Sigmoid colon (tissue), 7 donors: Measurements from ENCODE around the gene TENM4. TPM values are rescaled to one million over a fixed set of nuclear protein-coding genes. Genes with fewer than 3 reads are reported as not detected.

Experiments
- DNase-seq: peaks from one replicate; pipeline ENCODE4 v3.0.0-alpha.2; 2019
- H3K27ac ChIP-seq, 4 donors: fragments of 200-600 bp; sonication (generic); one replicate each; pipeline ENCODE4 v1.5.1; 2016 to 2019; ENCODE audit warnings: mild to moderate bottlenecking in 1 of 4
- H3K27me3 ChIP-seq, 3 donors: fragments of 200-600 bp; sonication (generic); one replicate each; pipeline ENCODE4 v1.5.1; 2019; ENCODE audit warnings: mild to moderate bottlenecking in 1 of 3
- H3K36me3 ChIP-seq, 4 donors: fragments of 200-600 bp; sonication (generic); one replicate each; pipeline ENCODE4 v1.5.1; 2016 to 2019
- H3K4me1 ChIP-seq, 4 donors: fragments of 200-600 bp; sonication (generic); one replicate each; pipeline ENCODE4 v1.5.1; 2017 to 2019
- H3K4me3 ChIP-seq, 4 donors: fragments of 200-600 bp; sonication (generic); one replicate each; pipeline ENCODE4 v1.5.1; 2017 to 2019; ENCODE audit warnings: mild to moderate bottlenecking in 2 of 4, moderate library complexity in 1 of 4
- H3K9me3 ChIP-seq, 4 donors: fragments of 200-600 bp in 3 of 4; sonication (generic) in 3 of 4; one replicate each; pipeline versions ENCODE4 v1.5.1 to v1.6.1; 2013 to 2019
- CTCF ChIP-seq, 4 experiments: fragments of 450-650 bp in 3 of 4; fragments of 200-600 bp in 1 of 4; IDR thresholded peaks; one replicate each; pipeline ENCODE4 v1.5.1; 2016 to 2019; ENCODE audit warnings: antibody characterized with exemption in 4 of 4, mild to moderate bottlenecking in 3 of 4, moderate library complexity in 2 of 4
- EP300 ChIP-seq, 4 donors: sonication (generic); formaldehyde crosslinking; IDR thresholded peaks; one replicate each; pipeline ENCODE4 v1.6.1; 2017; ENCODE audit warnings: antibody characterized with exemption in 4 of 4
- POLR2A ChIP-seq, 2 donors: fragments of 450-650 bp; IDR thresholded peaks; one replicate each; pipeline ENCODE4 v1.6.1; 2016; ENCODE audit warnings: antibody characterized with exemption in 2 of 2, mild to moderate bottlenecking in 2 of 2, moderate library complexity in 2 of 2
- POLR2AphosphoS5 ChIP-seq, 4 donors: sonication (generic); formaldehyde crosslinking; IDR thresholded peaks; one replicate each; pipeline ENCODE4 v1.6.1; 2017; ENCODE audit warnings: antibody characterized with exemption in 4 of 4
- WGBS, 2 donors: extraction: QIAGEN DNeasy Blood & Tissue Kit; methylation state at CpG; one replicate each; pipeline ENCODE4 v1.1.7; 2013; 5-methylcytosine and 5-hydroxymethylcytosine counted together
- intact Hi-C: fragments of 100-400 bp; cut with DNase I; formaldehyde crosslinking; loops from one replicate; pipeline ENCODE4 v1.15.1; 2023
- polyA plus RNA-seq, 3 donors: library from polyadenylated mRNA; stranded (reverse); fragments of 200-250 nt; gene quantifications; one replicate each; pipeline ENCODE4 v1.2.3, GENCODE V29; 2013
- total RNA-seq, 4 donors: library from RNA; depleted of rRNA; stranded (reverse); fragments of >200 nt; gene quantifications; one replicate each; pipeline ENCODE4 v1.1.0, GENCODE V29; 2016
- donor health status: healthy with polysubstance abuse.
- donor health status: Bipolar disorder and iron deficiency.
- donor health status: healthy.

Gene TENM4
- total and polyA plus RNA-seq, 7 donors, result 0.23 to 14.6 (median 1.9) TPM; not detected in 1

GRCh38 chr11:78990261-78990660, 450.6 kb downstream of the TENM4 start:
- TF ChIP-seq POLR2AphosphoS5 (IDR thresholded peaks at IDR 0.05) (no peak), CTCF (IDR thresholded peaks at IDR 0.05) (no peak), EP300 (IDR thresholded peaks at IDR 0.05) (no peak), POLR2A (IDR thresholded peaks at IDR 0.05) (no peak)
- intact Hi-C loops, result no loop called here
- no peaks in the 10 kb centered on the region for H3K36me3 ChIP-seq
- H3K9me3 ChIP-seq, result no peaks in the 10 kb centered on the region
- no peaks in the 10 kb centered on the region for H3K27me3 ChIP-seq
- H3K27ac ChIP-seq, result no peak overlapping the region
- WGBS, 2 donors, result 55 to 73% methylated on average over 9 of the region's 9 CpGs
- DNase-seq, result no peak
- H3K4me3 ChIP-seq, result no peak overlapping the region
- H3K4me1 ChIP-seq, result no peaks in the 10 kb centered on the region

- Histone ChIP-seq H3K9me3 (no peaks in the 10 kb centered on the region), H3K4me3 (no peak overlapping the region), H3K27ac (no peak overlapping the region), H3K27me3 (no peaks in the 10 kb centered on the region), H3K4me1 (no peaks in the 10 kb centered on the region), H3K36me3 (no peaks in the 10 kb centered on the region)
- 94% methylated on average over 4 of the region's 4 CpGs for WGBS, 2 donors
- intact Hi-C loops, result no loop called here
- TF ChIP-seq POLR2A (IDR thresholded peaks at IDR 0.05), result no peak
- TF ChIP-seq CTCF (IDR thresholded peaks at IDR 0.05), result no peak
- no peak for TF ChIP-seq EP300 (IDR thresholded peaks at IDR 0.05)
- no peak for TF ChIP-seq POLR2AphosphoS5 (IDR thresholded peaks at IDR 0.05)
- no peak for DNase-seq
These were observed 453.1 kb downstream of the TENM4 start for GRCh38 chr11:78987748-78988147.

- no peaks in the 10 kb centered on the region for H3K36me3 ChIP-seq
- no peaks in the 10 kb centered on the region for H3K9me3 ChIP-seq
- 89 to 94% methylated on average over 8 of the region's 8 CpGs for WGBS, 2 donors
- intact Hi-C loops, result no loop called here
- no peak overlapping the region for H3K27ac ChIP-seq
- H3K4me3 ChIP-seq, result no peak overlapping the region
- TF ChIP-seq EP300 (IDR thresholded peaks at IDR 0.05) (no peak), CTCF (IDR thresholded peaks at IDR 0.05) (no peak), POLR2A (IDR thresholded peaks at IDR 0.05) (no peak)
- peaks cover 0 to 6% (median 2%) of the 10 kb centered on the region in 4 donors for H3K4me1 ChIP-seq
- H3K27me3 ChIP-seq, result no peaks in the 10 kb centered on the region
- DNase-seq, result no peak
These were observed 454.5 kb downstream of the TENM4 start for GRCh38 chr11:78986305-78986704.

GRCh38 chr11:78985663-78986062, 455.2 kb downstream of the TENM4 start:
- TF ChIP-seq POLR2AphosphoS5 (IDR thresholded peaks at IDR 0.05) (no peak), CTCF (IDR thresholded peaks at IDR 0.05) (no peak), EP300 (IDR thresholded peaks at IDR 0.05) (no peak), POLR2A (IDR thresholded peaks at IDR 0.05) (no peak)
- no peak overlapping the region for H3K27ac ChIP-seq
- H3K9me3 ChIP-seq, result no peaks in the 10 kb centered on the region
- intact Hi-C loops, result no loop called here
- peaks cover 0 to 6% (median 2%) of the 10 kb centered on the region in 4 donors for H3K4me1 ChIP-seq
- WGBS, 2 donors, result 13 to 34% methylated on average over 3 of the region's 3 CpGs
- DNase-seq, result no peak
- H3K4me3 ChIP-seq, result no peak overlapping the region
- H3K27me3 ChIP-seq, result no peaks in the 10 kb centered on the region
- no peaks in the 10 kb centered on the region for H3K36me3 ChIP-seq

GRCh38 chr11:78982473-78982872, 458.4 kb downstream of the TENM4 start:
- Histone ChIP-seq H3K27ac (no peak overlapping the region), H3K4me1 (peaks cover 0 to 6% (median 2%) of the 10 kb centered on the region in 4 donors), H3K9me3 (no peaks in the 10 kb centered on the region), H3K4me3 (no peak overlapping the region), H3K27me3 (no peaks in the 10 kb centered on the region), H3K36me3 (no peaks in the 10 kb centered on the region)
- 81 to 84% methylated on average over 4 of the region's 4 CpGs for WGBS, 2 donors
- TF ChIP-seq POLR2A (IDR thresholded peaks at IDR 0.05) (no peak), POLR2AphosphoS5 (IDR thresholded peaks at IDR 0.05) (peak in 2 of 4 donors; percentile 27 to 55), EP300 (IDR thresholded peaks at IDR 0.05) (no peak), CTCF (IDR thresholded peaks at IDR 0.05) (no peak)
- intact Hi-C loops, result no loop called here
- DNase-seq, result no peak
